GM08714 (cell line): ENCODE data around the gene IQCH.
"Not testable (repeated sequence)": the region's sequence is repeated elsewhere in the genome, so short reads cannot be mapped to it uniquely, and the experiment has no call there.

ENCODE experiments used
- H3K4me3 ChIP-seq: fragments of 200-500 bp; sonication (Bioruptor generic); 2 replicates; pipeline ENCODE4 v1.5.1; 2014; ENCODE audit warnings: mild to moderate bottlenecking, low read length, inconsistent platforms
- ZNF274 ChIP-seq: IDR thresholded peaks from 2 replicates; pipeline ENCODE4 v1.6.1; 2012; ENCODE audit warnings: mild to moderate bottlenecking, low read depth, low read length

Gene IQCH

GRCh38 chr15:67419705-67420104, 165.1 kb downstream of the IQCH start:
- no peak for TF ChIP-seq ZNF274
- no peak overlapping the region for H3K4me3 ChIP-seq

- H3K4me3 ChIP-seq: no peak overlapping the region
- TF ChIP-seq ZNF274: no peak
Observed at GRCh38 chr15:67420137-67420536, 165.6 kb downstream of the IQCH start.

GRCh38 chr15:67421105-67421504, 166.5 kb downstream of the IQCH start:
- TF ChIP-seq ZNF274: no peak
- no peak overlapping the region for H3K4me3 ChIP-seq

- no peak overlapping the region for H3K4me3 ChIP-seq
- no peak for TF ChIP-seq ZNF274
Observed at GRCh38 chr15:67422296-67422695, 167.7 kb downstream of the IQCH start.

GRCh38 chr15:67433495-67434099, 179.0 kb downstream of the IQCH start:
- H3K4me3 ChIP-seq: no peak overlapping the region
- TF ChIP-seq ZNF274: no peak

- not testable (repeated sequence) for H3K4me3 ChIP-seq
Observed at GRCh38 chr15:67436351-67437250, 182.0 kb downstream of the IQCH start.

GRCh38 chr15:67444100-67444499, 189.5 kb downstream of the IQCH start:
- H3K4me3 ChIP-seq: no peak overlapping the region
- TF ChIP-seq ZNF274: no peak

GRCh38 chr15:67446449-67446848, 191.9 kb downstream of the IQCH start:
- H3K4me3 ChIP-seq: no peak overlapping the region
- TF ChIP-seq ZNF274: no peak

GRCh38 chr15:67448372-67448771, 193.8 kb downstream of the IQCH start:
- H3K4me3 ChIP-seq: not testable (repeated sequence)

- not testable (repeated sequence) for H3K4me3 ChIP-seq
Observed at GRCh38 chr15:67453703-67454102, 199.1 kb downstream of the IQCH start.

GRCh38 chr15:67456677-67457529, 202.3 kb downstream of the IQCH start:
- no peak overlapping the region for H3K4me3 ChIP-seq
- TF ChIP-seq ZNF274: no peak

- TF ChIP-seq ZNF274: no peak
Observed at GRCh38 chr15:67458331-67459029, 203.9 kb downstream of the IQCH start.

GRCh38 chr15:67460521-67460920, 205.9 kb downstream of the IQCH start:
- H3K4me3 ChIP-seq: no peak overlapping the region
- TF ChIP-seq ZNF274: no peak

More at GRCh38 chr15:67458331-67459029, 203.9 kb downstream of the IQCH start:
- no peak overlapping the region for H3K4me3 ChIP-seq

- no peak for TF ChIP-seq ZNF274
- no peak overlapping the region for H3K4me3 ChIP-seq
Observed at GRCh38 chr15:67461735-67462134, 207.1 kb downstream of the IQCH start.
